Stimulated activated CD4-positive, alpha-beta T cell treated with anti-CD3 and anti-CD28 coated beads, Interleukin-4, amount 100 ng/mL, for 24 hours (primary cell): Measurements from ENCODE around the gene HINT1.
"Not testable (repeated sequence)": the region's sequence is repeated elsewhere in the genome, so short reads cannot be mapped to it uniquely, and the experiment has no call there.

Experiments used
- DNase-seq: peaks from one replicate; pipeline ENCODE4 v3.0.0-alpha.2; 2020

HINT1 gene

DNA sequence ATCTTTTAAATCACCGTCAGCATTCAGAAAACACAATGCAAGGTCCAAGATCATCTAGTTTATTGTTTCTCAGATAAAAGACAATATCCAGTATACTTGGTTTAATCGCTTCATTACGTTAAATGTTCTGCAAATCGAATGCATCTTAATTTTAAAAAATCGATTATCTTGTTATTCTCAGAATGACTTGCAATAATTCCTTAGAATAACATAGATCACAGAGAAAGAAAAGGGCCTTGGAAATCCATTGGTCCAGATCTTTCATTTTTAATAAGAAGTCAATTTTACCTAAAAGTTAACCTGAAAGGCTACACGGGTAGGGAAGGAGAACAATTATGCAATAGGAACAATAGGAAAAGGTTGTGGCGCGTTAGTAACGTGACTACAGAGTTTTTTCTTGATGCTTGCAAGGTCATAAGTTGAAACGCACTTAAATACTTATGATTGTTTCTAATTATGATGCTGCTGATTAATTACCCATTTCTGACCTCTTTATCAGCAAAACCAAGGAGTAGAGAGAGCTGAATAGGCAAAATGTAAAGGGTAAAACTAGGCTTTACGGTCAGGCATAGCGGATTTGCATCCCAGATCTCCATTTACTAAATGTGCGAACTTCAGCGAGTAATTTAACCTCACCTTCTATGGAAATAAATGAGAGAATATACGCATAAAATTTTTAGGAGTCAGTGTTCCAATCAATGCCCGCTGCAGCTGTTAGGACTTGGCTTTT is 4.9 kb upstream of the HINT1 start:
- no peak for DNase-seq

DNA sequence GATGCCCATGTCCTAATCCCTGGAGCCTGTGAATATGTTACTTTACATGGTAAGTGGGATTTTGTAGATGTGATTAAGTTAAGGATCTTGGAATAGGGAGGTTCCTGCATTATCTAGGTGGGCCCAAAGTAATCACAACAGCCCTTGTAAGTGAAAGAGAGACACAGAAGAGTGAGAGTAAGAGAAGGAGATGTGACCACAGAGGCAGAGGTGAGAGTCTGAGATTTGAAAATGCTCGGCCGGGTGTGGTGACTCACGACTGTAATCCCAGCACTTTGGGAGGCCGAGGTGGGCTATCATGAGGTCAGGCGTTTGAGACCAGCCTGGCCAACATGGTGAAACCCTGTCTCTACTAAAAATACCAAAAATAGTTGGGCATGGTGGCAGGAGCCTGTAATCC is 2.6 kb upstream of the HINT1 start:
- no peak for DNase-seq

DNA sequence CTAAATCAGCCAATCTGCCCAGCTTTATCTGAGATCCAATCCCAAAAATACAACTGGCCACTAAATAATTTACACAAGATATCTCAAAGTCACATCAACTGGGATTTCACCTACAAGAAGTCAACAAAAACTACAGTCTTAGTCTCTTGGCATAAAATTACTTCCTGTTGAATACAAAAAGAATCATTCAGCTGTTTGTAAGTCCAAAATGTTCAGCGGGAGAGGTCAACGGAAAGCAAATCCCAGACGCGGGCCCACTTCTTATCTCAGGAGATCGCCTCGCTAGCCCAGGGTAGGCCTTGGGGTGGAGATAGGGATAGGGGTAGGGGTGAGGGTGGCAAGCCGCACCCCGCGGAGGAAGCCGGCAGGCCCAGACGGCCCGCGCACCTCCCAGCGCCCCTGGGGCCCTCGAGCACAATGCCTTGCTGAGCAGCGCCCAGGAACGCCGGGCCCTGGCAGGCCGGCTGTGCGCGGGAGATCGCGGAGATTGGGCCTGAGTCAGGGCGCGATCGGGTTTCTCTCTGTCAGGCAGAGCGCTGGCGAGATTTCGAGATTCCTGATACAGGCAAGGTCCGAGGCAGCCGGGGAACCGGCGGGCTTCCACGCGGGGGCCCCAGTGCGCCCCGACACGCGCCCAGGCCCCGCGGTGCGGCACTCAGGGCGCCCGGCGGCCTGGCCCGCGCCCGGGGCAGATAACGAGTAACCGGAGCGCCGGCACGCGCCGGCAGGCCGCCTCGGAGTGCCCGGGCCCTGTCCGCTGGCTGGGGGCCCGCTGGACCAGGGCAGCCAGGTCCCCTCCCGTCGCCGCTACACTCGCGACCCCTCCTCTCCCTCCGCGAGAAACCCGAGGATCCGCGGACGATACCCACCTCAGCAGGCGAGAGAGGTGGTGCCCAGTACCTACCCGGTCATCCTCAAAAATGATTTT is 601 bp downstream of the HINT1 start:
- peak; percentile 69 for DNase-seq

DNA sequence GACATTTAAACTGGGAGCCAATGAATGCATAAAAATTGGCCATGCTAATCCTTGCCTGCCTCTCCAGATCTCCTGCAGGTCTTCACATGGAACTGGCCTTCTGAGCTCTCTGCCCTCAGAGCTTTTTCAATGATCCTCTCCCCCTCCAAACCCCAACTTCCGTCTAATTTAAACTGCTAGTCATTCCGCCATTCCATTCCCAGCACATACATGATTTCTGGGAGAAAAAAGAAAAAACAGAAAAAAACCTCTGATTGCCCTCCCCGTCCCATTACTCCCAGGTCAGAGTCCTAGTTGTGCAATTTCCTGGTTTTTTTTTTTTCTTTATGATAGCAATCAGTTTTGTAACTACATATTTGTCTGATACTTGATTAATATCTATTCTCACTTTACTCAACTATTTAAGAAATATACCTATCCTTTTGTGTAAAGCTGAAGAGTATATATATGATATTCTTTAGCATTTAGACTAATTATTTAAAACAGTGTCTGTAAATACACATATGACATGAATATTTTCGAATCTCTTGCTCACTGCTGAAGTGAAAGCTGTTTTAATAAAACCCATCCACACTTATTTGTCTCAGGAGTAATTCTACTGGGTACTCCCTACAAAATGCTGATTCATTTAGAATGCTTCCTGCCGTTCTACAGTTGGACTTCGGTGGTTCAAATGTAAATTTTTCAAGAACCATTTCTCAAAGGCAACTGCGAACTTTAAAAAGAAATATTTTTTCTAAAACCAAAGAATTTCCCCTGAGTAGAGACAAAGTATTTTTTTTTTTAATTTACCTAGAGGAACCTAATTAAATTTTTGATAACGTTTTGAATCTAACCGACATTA is 1.6 kb downstream of the HINT1 start:
- no peak for DNase-seq

DNA sequence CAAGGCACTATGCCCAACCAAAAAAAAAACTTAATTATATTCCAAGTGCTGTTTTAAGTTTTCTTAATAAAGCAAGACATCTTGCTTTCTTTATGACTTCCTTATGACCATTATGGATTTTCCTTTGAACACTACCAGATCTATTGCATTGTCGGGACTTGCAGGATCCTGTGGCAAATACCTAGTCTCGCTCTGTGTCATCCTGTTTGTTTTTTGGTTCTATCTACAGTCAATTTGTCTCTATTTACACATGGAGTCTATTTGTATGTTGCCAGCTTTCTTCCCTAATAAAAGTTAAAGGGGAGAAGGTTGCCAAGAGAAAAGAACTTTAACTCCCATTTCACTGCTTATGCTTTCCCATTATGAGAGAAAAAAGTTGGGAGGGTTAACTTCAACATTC is 4.9 kb downstream of the HINT1 start:
- no peak for DNase-seq

DNA sequence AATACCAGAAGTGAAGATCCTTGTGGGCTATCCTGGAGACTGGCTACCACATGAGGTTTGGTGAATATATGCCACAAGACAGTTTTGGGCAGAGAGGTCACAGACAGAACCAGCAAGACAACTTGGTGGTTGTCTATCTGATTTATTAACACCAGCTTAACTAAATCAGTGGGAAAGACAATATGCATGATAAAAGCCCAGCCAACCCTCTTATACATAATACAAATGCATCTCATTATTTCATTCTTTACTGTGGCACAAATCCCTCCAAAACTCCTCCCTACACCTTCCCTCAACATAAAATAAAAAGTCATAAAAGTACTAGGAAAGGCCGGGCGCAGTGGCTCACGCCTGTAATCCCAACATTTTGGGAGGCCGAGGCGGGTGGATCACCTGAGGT is 8.1 kb downstream of the HINT1 start:
- no peak for DNase-seq

DNA sequence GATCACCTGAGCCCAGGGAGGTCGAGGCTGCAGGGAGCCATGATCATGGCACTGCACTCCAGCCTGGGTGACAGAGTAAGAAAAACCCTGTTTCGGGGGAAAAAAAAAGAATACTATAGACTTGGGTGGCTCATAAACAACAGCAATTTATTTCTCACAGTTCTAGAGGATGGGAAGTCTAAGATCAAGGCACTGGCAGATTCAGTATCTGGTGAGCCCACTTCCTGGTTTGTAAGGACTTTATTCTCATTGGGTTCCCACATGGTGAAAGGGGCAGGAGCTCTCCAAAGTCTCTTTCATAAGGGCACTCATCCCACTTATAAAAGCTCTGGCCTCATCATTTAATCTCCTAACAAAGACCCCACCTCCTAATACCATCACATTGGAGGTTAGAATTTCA is 8.7 kb downstream of the HINT1 start:
- no peak for DNase-seq

DNA sequence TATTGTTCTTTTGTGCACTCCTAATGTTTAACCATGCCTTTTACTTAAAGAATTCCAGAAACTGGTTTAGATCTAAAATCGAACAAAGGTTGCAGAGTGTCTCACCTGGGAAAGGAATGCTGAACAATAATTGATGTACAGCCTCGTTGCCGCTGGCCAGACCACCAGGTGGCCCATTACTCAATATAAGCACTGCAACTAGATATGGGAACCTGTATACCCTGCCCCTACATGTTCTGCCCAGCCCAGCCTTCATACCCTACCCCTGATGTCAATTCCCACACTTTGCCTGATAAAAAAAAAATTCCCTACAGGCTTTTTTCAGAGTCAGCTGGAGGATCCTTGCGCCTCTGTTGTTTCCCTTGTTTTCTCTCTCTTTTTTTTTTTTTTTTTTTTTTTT is 13.8 kb downstream of the HINT1 start:
- no peak for DNase-seq

DNA sequence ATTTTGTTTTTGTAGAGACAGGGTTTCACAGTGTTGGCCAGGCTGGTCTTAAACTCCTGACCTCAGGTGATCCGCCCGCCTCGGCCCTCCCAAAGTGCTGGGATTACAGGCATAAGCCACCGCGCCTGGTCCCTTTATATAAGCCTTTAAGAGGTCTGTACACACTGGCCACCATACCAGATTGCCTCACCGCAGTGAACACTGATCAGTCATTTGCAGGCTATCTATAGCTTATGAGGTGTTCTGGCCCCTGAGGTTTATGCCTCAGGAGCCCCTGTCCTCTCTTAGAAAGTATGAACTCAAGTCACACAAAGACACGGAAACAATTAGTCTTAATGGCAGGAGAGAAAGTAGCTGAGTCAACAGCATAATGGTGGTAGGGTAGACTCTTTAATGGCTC is 14.6 kb downstream of the HINT1 start:
- DNase-seq, result no peak

DNA sequence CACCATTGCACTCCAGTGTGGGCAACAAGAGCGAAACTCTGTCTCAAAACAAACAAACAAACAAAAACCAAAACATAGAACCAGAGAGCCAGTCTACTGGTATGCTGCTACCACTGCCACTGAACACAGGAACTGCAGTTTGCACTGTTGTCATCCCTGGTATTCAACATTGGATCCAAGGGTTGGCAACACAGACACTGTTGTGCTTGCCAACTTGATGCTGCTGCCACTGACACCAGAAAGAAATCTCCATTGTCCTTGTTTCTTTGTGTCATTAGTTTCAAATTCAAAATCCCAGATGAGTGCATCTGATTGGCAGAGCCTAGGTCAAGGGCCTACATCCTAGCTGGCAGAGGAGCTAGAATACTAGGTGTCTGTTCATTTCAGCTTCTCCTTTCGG is 16.2 kb downstream of the HINT1 start:
- DNase-seq, result no peak

DNA sequence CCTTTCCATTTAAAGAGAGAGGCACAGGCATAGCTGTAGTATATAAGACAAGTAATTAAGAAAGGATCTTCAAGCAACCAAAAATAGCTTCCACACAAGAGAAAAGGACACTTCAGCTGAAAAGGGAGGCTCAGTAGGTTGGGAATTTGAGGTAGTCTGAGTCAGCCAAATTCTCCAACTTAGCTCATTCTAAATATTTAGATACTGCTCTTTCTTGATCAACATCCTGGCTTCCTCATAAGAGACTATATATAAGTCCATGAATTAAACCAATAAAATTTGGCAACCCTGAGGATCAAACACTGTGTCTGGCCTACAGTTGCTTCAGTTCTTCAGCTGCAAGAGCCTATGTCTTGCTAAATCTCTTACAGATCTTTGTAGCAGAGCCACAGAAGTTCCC is 17.8 kb downstream of the HINT1 start:
- DNase-seq, result no peak

DNA sequence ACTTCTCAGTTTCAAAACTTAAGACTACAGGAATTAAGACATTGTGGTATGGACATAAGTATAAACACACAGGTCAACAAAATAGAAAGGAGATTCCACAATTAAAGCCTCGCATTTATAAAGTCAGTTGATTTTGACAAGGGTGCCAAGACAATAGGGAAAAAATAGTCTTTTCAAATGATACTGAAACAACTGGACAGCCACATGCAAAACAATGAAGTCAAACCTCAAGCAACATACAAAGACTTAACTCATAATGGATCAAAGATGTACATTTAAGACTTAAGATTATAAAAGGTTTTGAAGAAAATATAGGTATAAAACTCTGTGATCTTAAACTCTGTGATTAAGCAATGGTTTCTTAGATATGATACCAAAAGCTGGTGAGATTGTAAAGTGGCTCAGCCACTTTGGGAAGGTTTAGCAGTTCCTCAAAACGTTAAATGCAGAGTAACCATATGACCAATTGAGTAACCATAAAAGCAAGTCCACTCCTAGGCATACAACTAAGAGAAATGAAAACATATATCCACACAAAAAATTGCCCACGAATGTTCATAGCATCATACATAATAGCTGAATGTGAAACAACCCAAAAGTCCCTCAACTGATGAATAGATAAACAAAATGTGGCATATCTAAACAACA is 22.0 kb downstream of the HINT1 start:
- DNase-seq, result no peak

DNA sequence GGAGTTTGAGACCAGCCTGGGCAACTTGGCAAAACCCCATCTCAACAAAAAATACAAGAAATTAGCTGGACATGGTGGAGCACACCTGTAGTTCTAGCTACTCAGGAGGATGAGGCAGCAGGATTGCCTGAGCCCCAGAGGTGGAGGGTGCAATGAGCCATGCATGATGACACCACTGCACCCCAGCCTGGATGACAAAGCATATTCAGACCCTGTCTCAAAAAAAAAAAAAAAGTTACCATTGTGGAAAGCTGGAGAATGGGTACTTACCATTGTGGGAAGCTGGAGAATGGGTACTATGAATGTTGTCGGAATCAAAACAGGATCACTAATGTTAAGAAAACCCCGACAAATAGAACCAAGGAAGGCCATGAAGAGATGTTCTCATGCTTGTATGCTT is 25.7 kb downstream of the HINT1 start:
- DNase-seq, result no peak

DNA sequence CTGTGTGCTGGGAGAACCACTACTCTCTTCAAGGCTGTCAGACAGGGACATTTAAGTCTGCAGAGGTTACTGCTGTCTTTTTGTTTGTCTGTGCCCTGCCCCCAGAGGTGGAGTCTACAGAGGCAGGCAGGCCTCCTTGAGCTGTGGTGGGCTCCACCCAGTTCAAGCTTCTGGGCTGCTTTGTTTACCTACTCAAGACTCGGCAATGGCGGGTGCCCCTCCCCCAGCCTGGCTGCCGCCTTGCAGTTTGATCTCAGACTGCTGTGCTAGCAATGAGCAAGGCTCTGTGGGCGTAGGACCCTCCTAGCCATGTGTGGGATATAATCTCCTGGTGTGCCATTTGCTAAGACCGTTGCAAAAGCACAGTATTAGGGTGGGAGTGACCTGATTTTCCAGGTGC is 26.6 kb downstream of the HINT1 start:
- not testable (repeated sequence) for DNase-seq

DNA sequence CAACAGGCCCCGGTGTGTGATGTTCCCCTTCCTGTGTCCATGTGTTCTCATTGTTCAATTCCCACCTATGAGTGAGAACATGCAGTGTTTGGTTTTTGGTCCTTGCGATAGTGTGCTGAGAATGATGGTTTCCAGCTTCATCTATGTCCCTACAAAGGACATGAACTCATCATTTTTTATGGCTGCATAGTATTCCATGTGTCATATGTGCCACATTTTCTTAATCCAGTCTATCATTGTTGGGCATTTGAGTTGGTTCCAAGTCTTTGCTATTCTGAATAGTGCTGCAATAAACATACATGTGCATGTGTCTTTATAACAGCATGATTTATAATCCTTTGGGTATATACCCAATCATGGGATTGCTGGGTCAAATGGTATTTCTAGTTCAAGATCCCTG is 32.0 kb downstream of the HINT1 start:
- DNase-seq, result not testable (repeated sequence)

DNA sequence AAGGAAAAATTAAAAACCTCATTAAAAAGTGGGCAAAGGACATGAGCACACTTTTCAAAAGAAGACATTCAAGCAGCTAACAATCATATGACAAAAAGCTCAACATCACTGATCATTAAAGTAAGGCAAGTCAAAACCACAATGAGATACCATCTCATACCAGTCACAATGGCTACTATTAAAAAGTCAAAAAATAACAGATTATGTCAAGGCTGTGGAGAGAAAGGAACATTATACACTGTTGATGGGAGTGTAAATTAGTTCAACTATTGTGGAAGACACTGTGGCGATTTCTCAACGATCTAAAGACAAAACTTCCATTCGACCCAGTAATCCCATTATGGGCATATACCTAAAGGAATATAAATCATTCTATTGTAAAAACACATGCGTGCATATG is 35.8 kb downstream of the HINT1 start:
- DNase-seq, result no peak

DNA sequence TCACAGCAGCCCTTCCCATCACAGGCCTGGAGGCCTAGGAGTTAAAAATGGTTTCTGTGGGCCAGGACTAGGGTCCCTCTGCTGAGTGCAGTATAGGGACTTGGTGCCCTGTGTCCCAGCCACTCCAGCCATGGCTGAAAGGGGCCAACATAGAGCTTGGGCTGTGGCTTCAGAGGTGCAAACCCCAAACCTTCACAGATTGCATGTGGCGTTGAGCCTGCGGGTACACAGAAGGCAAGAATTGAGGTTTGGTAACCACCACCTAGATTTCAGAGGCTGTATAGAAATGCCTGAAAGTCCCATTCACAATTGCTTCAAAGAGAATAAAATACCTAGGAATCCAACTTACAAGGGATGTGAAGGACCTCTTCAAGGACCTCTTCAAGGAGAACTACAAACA is 37.8 kb downstream of the HINT1 start:
- not testable (repeated sequence) for DNase-seq

DNA sequence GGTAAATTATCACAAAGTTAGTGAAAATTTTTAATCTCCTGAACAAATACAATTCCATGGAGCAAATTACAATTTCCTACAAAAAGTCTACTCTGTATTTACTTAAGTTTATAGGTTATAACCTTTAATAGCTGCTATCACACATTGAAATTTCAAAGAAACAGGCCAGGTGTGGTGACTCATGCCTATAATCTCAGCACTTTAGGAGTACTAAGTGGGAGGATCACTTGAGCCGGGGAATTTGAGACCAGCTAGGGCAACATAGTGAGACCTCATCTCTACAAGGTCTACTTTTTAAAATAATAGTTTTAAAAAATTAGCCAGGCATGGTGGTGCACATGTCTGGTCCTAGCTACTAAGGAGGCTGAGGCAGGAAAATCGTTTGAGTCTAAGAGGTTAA is 50.3 kb downstream of the HINT1 start:
- DNase-seq, result no peak

DNA sequence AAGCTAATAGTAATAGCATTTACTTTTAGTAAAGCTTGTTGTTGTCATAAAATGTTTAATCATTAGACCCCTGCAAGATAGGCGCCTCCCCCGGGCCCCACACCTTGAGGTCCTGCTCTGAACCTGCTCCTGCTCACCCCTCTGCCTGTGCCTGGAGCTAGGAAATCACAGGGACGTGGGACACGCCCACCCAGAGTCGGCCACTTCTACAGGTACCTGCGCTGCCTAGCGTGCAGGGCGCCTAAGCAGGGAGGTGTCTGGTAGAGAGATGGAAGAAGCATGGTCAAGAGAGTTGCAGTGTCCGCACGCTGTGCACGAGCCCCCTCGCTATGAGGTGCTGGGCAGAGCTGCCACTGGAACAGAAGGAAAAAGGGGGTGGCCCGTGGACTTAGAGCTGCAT is 52.6 kb downstream of the HINT1 start:
- no peak for DNase-seq

DNA sequence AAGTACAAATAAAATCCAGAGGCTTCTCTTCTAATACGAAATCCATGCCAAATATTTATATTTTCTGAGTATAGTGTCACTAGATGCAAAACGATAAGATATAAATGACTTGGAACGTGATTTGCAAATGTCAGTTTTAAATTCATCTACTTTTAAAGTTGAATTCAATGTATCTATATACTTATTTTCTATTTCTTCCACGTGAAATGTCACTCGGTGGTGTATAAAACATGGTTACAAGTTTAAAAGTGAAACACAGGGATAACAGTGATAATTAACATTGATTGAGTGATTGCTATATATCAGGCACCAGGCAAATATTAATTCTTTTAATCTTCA is 54.8 kb downstream of the HINT1 start:
- DNase-seq, result no peak

DNA sequence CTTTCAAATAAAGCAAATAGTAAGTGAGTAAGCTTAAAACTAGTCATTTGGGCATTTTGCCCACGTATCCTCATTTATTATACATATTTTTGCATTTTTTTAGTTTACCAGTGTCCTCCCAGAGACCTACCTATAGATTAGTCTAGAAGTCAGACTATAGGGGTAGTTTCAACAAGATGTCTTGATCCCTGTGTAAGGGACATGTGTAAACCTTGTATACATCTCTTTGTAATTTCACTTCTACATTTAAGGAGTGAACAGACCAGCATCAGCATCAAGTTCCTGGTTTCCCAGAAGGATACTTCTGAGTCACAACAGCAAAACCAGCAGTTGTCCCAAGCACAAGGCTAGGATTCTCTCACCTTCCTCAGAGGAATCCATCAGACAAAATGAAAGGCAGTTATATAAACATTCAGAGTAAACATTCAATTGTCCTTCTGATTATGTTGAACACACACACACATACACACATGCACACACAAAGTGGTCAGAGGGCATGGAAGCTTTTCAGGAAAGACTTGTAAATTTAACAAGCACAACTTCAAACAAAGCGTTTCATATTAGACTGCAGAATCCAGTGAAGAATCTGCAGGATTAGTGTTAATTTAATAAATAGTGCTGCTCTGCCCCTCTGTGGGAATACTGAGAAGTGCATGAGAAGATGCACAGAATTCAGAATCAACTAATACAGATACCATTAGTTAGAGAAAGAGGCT is 55.4 kb downstream of the HINT1 start:
- peak; percentile 39 for DNase-seq
